A549 (cell line): ENCODE results near the gene TTC31. TPM values are rescaled to one million over a fixed set of nuclear protein-coding genes. Genes with fewer than 3 reads are reported as not detected.

Source experiments
- CBX2 ChIP-seq: fragments of 200-600 bp; sonication (generic); IDR thresholded peaks from 2 replicates; pipeline ENCODE4 v1.6.1; 2016; ENCODE audit warnings: low read depth, mild to moderate bottlenecking, borderline replicate concordance
- CBX8 ChIP-seq: fragments of 200-600 bp; sonication (generic); IDR thresholded peaks from 2 replicates; pipeline ENCODE4 v1.6.1; 2016
- CHD4 ChIP-seq: fragments of 200-600 bp; sonication (generic); IDR thresholded peaks from 2 replicates; pipeline ENCODE4 v1.6.1; 2016; ENCODE audit warnings: antibody characterized with exemption, mild to moderate bottlenecking, borderline replicate concordance
- ELK1 ChIP-seq: fragments of 150-350 bp; IDR thresholded peaks from 2 replicates; pipeline ENCODE4 v1.6.1; 2014; ENCODE audit warnings: low read depth, mild to moderate bottlenecking, low read length
- EP300 ChIP-seq, 2 experiments: fragments of >200 bp; sonication (Bioruptor Twin); formaldehyde crosslinking; IDR thresholded peaks; 2 replicates in 1 of 2; 3 replicates in 1 of 2; pipeline ENCODE4 v1.6.1; 2016 to 2017
- FOSB ChIP-seq: fragments of 250-450 bp; sonication (Bioruptor Pico); IDR thresholded peaks from 2 replicates; pipeline ENCODE4 v1.5.0; 2020; ENCODE audit warnings: mild to moderate bottlenecking, moderate library complexity
- GATA3 ChIP-seq: IDR thresholded peaks from 2 replicates; pipeline ENCODE4 v1.6.1; 2012; ENCODE audit warnings: borderline replicate concordance
- HDAC2 ChIP-seq: fragments of 200-600 bp; sonication (generic); IDR thresholded peaks from 2 replicates; pipeline ENCODE4 v1.6.1; 2016
- HMGXB4 ChIP-seq: fragments of 250-450 bp; sonication (Bioruptor Pico); IDR thresholded peaks from 2 replicates; pipeline ENCODE4 v1.5.0; 2021; ENCODE audit warnings: mild to moderate bottlenecking, moderate library complexity, borderline replicate concordance
- HOXA7 ChIP-seq: fragments of 250-450 bp; sonication (Bioruptor Pico); IDR thresholded peaks from 2 replicates; pipeline ENCODE4 v1.5.0; 2020; ENCODE audit warnings: mild to moderate bottlenecking, moderate library complexity
- HOXB13 ChIP-seq: fragments of 250-450 bp; sonication (Bioruptor Pico); IDR thresholded peaks from 2 replicates; pipeline ENCODE4 v1.5.0; 2020; ENCODE audit warnings: low read depth, mild to moderate bottlenecking, moderate library complexity
- JUNB ChIP-seq: fragments of >200 bp; sonication (Bioruptor Twin); formaldehyde crosslinking; IDR thresholded peaks from 2 replicates; pipeline ENCODE4 v1.6.1; 2016
- KDM1A ChIP-seq: fragments of 200-600 bp; sonication (generic); IDR thresholded peaks from 2 replicates; pipeline ENCODE4 v1.6.1; 2016; ENCODE audit warnings: low read depth, mild to moderate bottlenecking
- KDM5A ChIP-seq: fragments of 200-600 bp; sonication (generic); IDR thresholded peaks from 2 replicates; pipeline ENCODE4 v1.6.1; 2016; ENCODE audit warnings: antibody characterized with exemption, mild to moderate bottlenecking
- MAZ ChIP-seq: fragments of 150-350 bp; IDR thresholded peaks from 2 replicates; pipeline ENCODE4 v1.6.1; 2014; ENCODE audit warnings: antibody characterized with exemption, low read depth, low read length, borderline replicate concordance
- MYC ChIP-seq: IDR thresholded peaks from 2 replicates; pipeline ENCODE4 v1.6.1; 2012; ENCODE audit warnings: mild to moderate bottlenecking, inconsistent platforms, low read length, improper control_type of control experiment, borderline replicate concordance
- NFE2L2 ChIP-seq: fragments of 150-350 bp; conservative IDR thresholded peaks from 2 replicates; pipeline ENCODE4 v1.6.1; 2014; ENCODE audit warnings: low read length
- POLR2A ChIP-seq: IDR thresholded peaks from 2 replicates; pipeline ENCODE4 v1.6.1; 2012; ENCODE audit warnings: mild to moderate bottlenecking, low read length
- POLR2AphosphoS2 ChIP-seq: conservative IDR thresholded peaks from 2 replicates; pipeline ENCODE4 v1.6.1; 2012; ENCODE audit warnings: low read length, improper control_type of control experiment, inconsistent platforms
- RAD21 ChIP-seq, 2 experiments: fragments of >200 bp in 1 of 2; sonication (Bioruptor Twin) in 1 of 2; formaldehyde crosslinking in 1 of 2; IDR thresholded peaks in 1 of 2; conservative IDR thresholded peaks in 1 of 2; 2 replicates in 1 of 2; 3 replicates in 1 of 2; pipeline ENCODE4 v1.6.1; 2012 to 2018; ENCODE audit warnings: inconsistent platforms in 1 of 2
- REST ChIP-seq: fragments of 200-600 bp; sonication (generic); IDR thresholded peaks from 2 replicates; pipeline ENCODE4 v1.6.1; 2016; ENCODE audit warnings: antibody characterized with exemption, mild to moderate bottlenecking, moderate library complexity
- SMC3 ChIP-seq: fragments of >200 bp; sonication (Bioruptor Twin); formaldehyde crosslinking; IDR thresholded peaks from 3 replicates; pipeline ENCODE4 v1.6.1; 2018; ENCODE audit warnings: inconsistent platforms
- ZC3H11A ChIP-seq: fragments of 450-650 bp; IDR thresholded peaks from 2 replicates; pipeline ENCODE4 v1.6.1; 2014; ENCODE audit warnings: antibody characterized with exemption, mild to moderate bottlenecking
- ZFP36 ChIP-seq: fragments of 450-650 bp; IDR thresholded peaks from 2 replicates; pipeline ENCODE4 v1.6.1; 2014; ENCODE audit warnings: borderline replicate concordance; ENCODE audit not compliant: partially characterized antibody
- ZNF302 ChIP-seq: fragments of 250-450 bp; sonication (Bioruptor Pico); IDR thresholded peaks from 2 replicates; pipeline ENCODE4 v1.9.0; 2021; ENCODE audit warnings: inconsistent platforms, mild to moderate bottlenecking, moderate library complexity
- polyA plus RNA-seq, 4 experiments: library from polyadenylated mRNA; depleted of rRNA in 3 of 4; stranded (reverse); fragments of >200 nt; fragmentation: RNase III in 1 of 4; extraction: RNeasy Plus Mini Kit Qiagen cat#74134 plus additional on column Dnase treatment in 1 of 4; gene quantifications; 2 replicates in 3 of 4; 3 replicates in 1 of 4; pipeline ENCODE4 v1.2.3, GENCODE V29; 2011 to 2017
- TF ChIP-seq, protein P1 (sequence below): IDR thresholded peaks from 2 replicates; pipeline ENCODE4 v1.6.1; 2012; ENCODE audit warnings: low read depth, borderline replicate concordance
- TF ChIP-seq, protein P2 (sequence below): IDR thresholded peaks from 2 replicates; pipeline ENCODE4 v1.6.1; 2012
- TF ChIP-seq, protein P3 (sequence below): IDR thresholded peaks from 2 replicates; pipeline ENCODE4 v1.6.1; 2012
- TF ChIP-seq, protein P4 (sequence below): fragments of 250-450 bp; sonication (Bioruptor Pico); IDR thresholded peaks from 2 replicates; pipeline ENCODE4 v1.5.0; 2020; ENCODE audit warnings: low read depth, mild to moderate bottlenecking, moderate library complexity
- TF ChIP-seq, protein P5 (sequence below): fragments of >200 bp; sonication (Bioruptor Twin); formaldehyde crosslinking; IDR thresholded peaks from 3 replicates; pipeline ENCODE4 v1.6.1; 2016
- TF ChIP-seq, protein P6 (sequence below): fragments of >200 bp; sonication (Bioruptor Twin); formaldehyde crosslinking; IDR thresholded peaks from 2 replicates; pipeline ENCODE4 v1.6.1; 2016

Gene TTC31
- polyA plus RNA-seq, 2 of the 4 experiments (the other 2 are of a cell fraction), result 26.2 to 29.6 TPM

DNA sequence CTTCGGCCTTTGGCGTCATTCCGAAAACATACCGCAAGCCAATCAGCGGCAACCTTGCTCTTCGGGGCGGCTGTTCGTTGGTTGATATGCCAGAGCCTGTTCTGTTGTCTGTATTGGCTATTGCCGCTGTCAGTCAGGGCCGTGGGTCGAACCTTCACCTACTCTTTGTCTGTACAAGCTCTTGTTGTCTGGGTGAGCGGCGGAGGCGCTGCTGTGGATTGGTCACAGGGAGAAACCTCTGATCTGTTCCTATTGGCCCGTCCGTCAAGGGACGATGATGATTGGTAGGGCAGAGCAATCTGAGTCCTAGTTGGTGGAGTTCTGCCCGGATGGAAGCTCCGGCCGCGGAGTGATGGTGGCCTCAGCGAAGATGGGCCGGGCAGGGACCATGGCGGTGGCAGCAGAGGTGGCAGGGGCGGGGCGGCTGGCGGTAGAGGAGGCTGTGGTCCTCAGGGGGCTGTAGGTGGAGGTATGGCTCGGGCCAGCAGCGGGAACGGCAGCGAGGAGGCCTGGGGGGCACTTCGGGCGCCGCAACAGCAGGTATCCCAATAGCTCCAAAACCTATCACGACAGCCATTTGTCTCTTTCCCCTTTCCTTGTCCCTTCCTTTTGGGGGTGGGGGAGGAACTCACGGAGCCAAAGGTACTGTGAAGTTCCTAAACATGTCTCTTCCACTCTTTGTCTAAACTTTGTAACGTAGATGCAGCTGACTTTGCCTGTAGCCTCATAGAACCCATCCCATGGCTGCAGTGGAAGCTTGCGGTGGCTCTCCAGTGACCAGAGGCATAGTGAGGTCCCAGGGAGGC lies 24.5 kb upstream of the TTC31 start, which contains the start of gene WBP1 (continued):
- TF ChIP-seq ELK1, result no peak
- TF ChIP-seq, protein P1, sequence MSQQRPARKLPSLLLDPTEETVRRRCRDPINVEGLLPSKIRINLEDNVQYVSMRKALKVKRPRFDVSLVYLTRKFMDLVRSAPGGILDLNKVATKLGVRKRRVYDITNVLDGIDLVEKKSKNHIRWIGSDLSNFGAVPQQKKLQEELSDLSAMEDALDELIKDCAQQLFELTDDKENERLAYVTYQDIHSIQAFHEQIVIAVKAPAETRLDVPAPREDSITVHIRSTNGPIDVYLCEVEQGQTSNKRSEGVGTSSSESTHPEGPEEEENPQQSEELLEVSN, result peak; percentile 7; the same call in 1 of the 2 replicates
- TF ChIP-seq FOSB (CRISPR knock-in tag), result 0 out of 2 replicates have a peak, but pooled peaks have one; percentile 71
- no peak for TF ChIP-seq EP300 (IDR thresholded peaks at IDR 0.05)
- peak; percentile 90 for TF ChIP-seq KDM5A
- no peak for TF ChIP-seq RAD21 (conservative IDR thresholded peaks at IDR 0.05 in 1 of 2, IDR thresholded peaks at IDR 0.05 in 1 of 2)
- no peak for TF ChIP-seq SMC3
- no peak for TF ChIP-seq CBX2
- TF ChIP-seq CHD4, result no peak
- peak; percentile 76; the same call in 1 of the 2 replicates for TF ChIP-seq HOXB13 (CRISPR knock-in tag)
- peak; percentile 48; the same call in 1 of the 2 replicates for TF ChIP-seq HOXA7 (CRISPR knock-in tag)
- no peak for TF ChIP-seq JUNB
- TF ChIP-seq MAZ, result no peak
- peak; percentile 23; the same call in 1 of the 2 replicates for TF ChIP-seq GATA3
- peak; percentile 49 for TF ChIP-seq POLR2A
- TF ChIP-seq REST, result no peak
- TF ChIP-seq, protein P2, sequence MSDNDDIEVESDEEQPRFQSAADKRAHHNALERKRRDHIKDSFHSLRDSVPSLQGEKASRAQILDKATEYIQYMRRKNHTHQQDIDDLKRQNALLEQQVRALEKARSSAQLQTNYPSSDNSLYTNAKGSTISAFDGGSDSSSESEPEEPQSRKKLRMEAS, result no peak; the same call in 1 of the 2 replicates
- no peak for TF ChIP-seq POLR2AphosphoS2
- no peak for TF ChIP-seq ZC3H11A
- no peak for TF ChIP-seq CBX8
- TF ChIP-seq, protein P3, sequence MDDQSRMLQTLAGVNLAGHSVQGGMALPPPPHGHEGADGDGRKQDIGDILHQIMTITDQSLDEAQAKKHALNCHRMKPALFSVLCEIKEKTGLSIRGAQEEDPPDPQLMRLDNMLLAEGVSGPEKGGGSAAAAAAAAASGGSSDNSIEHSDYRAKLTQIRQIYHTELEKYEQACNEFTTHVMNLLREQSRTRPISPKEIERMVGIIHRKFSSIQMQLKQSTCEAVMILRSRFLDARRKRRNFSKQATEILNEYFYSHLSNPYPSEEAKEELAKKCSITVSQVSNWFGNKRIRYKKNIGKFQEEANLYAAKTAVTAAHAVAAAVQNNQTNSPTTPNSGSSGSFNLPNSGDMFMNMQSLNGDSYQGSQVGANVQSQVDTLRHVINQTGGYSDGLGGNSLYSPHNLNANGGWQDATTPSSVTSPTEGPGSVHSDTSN, result peak; percentile 99
- TF ChIP-seq HMGXB4 (CRISPR knock-in tag), result no peak
- no peak for TF ChIP-seq HDAC2
- no peak for TF ChIP-seq KDM1A
- TF ChIP-seq NFE2L2, result no peak
- TF ChIP-seq, protein P4, sequence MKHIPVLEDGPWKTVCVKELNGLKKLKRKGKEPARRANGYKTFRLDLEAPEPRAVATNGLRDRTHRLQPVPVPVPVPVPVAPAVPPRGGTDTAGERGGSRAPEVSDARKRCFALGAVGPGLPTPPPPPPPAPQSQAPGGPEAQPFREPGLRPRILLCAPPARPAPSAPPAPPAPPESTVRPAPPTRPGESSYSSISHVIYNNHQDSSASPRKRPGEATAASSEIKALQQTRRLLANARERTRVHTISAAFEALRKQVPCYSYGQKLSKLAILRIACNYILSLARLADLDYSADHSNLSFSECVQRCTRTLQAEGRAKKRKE (CRISPR knock-in tag), result peak; percentile 85
- TF ChIP-seq, protein P5, sequence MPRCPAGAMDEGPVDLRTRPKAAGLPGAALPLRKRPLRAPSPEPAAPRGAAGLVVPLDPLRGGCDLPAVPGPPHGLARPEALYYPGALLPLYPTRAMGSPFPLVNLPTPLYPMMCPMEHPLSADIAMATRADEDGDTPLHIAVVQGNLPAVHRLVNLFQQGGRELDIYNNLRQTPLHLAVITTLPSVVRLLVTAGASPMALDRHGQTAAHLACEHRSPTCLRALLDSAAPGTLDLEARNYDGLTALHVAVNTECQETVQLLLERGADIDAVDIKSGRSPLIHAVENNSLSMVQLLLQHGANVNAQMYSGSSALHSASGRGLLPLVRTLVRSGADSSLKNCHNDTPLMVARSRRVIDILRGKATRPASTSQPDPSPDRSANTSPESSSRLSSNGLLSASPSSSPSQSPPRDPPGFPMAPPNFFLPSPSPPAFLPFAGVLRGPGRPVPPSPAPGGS, result peak; percentile 19; the same call in 1 of the 3 replicates
- TF ChIP-seq, protein P6, sequence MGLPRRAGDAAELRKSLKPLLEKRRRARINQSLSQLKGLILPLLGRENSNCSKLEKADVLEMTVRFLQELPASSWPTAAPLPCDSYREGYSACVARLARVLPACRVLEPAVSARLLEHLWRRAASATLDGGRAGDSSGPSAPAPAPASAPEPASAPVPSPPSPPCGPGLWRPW, result no peak
- no peak for TF ChIP-seq MYC
- TF ChIP-seq ZFP36, result no peak
- no peak for TF ChIP-seq ZNF302
